ENCODE results near the gene MAGI2.
"Not testable (repeated sequence)": the region's sequence is repeated elsewhere in the genome, so short reads cannot be mapped to it uniquely, and the experiment has no call there.

MAGI2 gene

DNA sequence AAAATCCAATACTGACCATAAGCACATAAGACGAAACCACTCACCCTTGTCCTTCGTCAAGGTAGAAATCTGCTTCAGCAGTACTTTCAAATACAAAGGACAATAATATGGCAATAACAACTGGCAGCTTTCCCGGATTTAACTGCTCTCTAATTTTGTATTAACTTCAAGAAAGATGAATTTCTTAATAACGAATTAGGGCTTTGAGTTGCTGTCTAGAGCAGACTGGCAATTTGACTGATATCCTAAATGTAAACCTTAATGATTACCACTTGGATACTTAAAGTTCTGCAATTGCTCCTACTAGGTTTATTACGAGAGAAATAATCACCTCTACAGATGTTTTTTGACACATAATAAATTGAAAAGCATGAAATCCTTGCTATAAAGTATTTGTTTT, 418.7 kb downstream of the MAGI2 start:
- Histone ChIP-seq H3K27me3 (replicated peaks; ENCODE audit: control insufficient read depth, insufficient read depth, low read length, poor library complexity, severe bottlenecking) (no peaks in the 10 kb centered on the region), H3K4me1 (ENCODE audit: control insufficient read depth, insufficient read depth, low read length, poor library complexity, severe bottlenecking) (no peaks in the 10 kb centered on the region), H3K27ac (ENCODE audit: insufficient read depth, low read length, poor library complexity, severe bottlenecking) (no peak overlapping the region), H3K4me3 (ENCODE audit: insufficient read depth, low read depth, low read length, poor library complexity, severe bottlenecking) (no peak overlapping the region), H3K9me3 (ENCODE audit: control insufficient read depth, low read length) (no peaks in the 10 kb centered on the region), H3K36me3 (ENCODE audit: control insufficient read depth, insufficient read depth, low read length) (no peaks in the 10 kb centered on the region)
- no peak for DNase-seq

DNA sequence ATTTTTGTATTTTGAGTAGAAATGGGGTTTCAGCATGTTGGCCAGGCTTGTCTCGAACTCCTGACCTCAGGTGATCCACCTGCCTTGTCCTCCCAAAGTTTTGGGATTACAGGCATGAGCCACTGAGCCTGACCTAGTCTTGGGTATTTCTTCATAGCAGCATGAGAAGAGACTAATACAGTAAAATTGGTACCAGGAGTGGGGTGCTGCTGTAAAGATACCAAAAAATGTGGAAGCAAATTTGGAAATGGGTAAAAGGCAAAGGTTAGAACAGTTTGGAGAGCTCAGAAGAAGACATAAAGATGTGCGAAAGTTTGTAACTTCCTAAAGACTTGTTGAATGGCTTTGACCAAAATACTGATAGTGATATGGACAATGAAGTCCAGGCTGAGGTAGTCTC, 433.8 kb downstream of the MAGI2 start:
- not testable (repeated sequence) for H3K9me3 ChIP-seq (ENCODE audit: control insufficient read depth, low read length); H3K4me1 ChIP-seq (ENCODE audit: control insufficient read depth, insufficient read depth, low read length, poor library complexity, severe bottlenecking); H3K27ac ChIP-seq (ENCODE audit: insufficient read depth, low read length, poor library complexity, severe bottlenecking); H3K4me3 ChIP-seq (ENCODE audit: insufficient read depth, low read depth, low read length, poor library complexity, severe bottlenecking); H3K36me3 ChIP-seq (ENCODE audit: control insufficient read depth, insufficient read depth, low read length); DNase-seq; H3K27me3 ChIP-seq (replicated peaks; ENCODE audit: control insufficient read depth, insufficient read depth, low read length, poor library complexity, severe bottlenecking)

DNA sequence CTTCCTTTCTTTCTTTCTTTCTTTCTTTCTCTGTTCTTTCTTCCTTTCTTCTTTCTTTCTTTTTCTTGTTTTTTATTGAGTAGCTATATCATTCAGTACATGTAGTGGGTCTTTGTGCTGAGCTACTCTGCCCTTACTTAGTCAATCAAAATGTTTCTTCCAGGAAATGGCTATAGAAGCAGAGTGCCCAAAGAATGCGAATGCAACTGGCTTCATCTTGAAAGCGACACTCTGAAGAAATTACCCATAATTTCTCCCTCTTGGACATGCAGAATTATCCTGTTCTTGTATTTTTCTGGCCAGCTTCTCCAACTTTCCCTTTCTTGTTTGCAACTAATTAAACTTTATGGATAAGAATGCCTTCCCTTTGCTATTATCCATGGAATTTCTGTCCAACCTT, 441.5 kb downstream of the MAGI2 start:
- Histone ChIP-seq H3K36me3 (ENCODE audit: control insufficient read depth, insufficient read depth, low read length) (no peaks in the 10 kb centered on the region), H3K4me1 (ENCODE audit: control insufficient read depth, insufficient read depth, low read length, poor library complexity, severe bottlenecking) (no peaks in the 10 kb centered on the region)

DNA sequence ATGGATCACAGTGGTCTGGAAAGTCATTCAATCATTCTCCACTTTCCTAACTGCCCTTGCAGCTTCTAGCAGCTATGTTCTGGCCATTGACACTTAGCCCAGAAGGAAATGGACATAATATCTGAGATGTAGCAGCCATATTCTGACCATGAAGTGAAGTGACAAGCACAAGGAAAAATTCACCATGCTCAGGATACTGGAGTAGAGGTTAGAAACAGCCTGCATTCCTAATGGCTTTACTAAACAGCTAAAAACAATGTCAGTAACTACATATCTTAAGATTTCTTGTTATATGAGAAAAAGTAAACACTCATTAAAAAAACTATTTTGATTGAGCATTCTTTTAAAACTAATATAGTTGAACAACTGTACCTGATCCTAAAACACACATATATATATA, 443.8 kb downstream of the MAGI2 start:
- no peaks in the 10 kb centered on the region for H3K4me1 ChIP-seq (ENCODE audit: control insufficient read depth, insufficient read depth, low read length, poor library complexity, severe bottlenecking)
- H3K27me3 ChIP-seq (replicated peaks; ENCODE audit: control insufficient read depth, insufficient read depth, low read length, poor library complexity, severe bottlenecking), result no peaks in the 10 kb centered on the region
- no peaks in the 10 kb centered on the region for H3K36me3 ChIP-seq (ENCODE audit: control insufficient read depth, insufficient read depth, low read length)
- H3K9me3 ChIP-seq (ENCODE audit: control insufficient read depth, low read length), result no peaks in the 10 kb centered on the region
- DNase-seq, result no peak
- no peak overlapping the region for H3K4me3 ChIP-seq (ENCODE audit: insufficient read depth, low read depth, low read length, poor library complexity, severe bottlenecking)
- no peak overlapping the region for H3K27ac ChIP-seq (ENCODE audit: insufficient read depth, low read length, poor library complexity, severe bottlenecking)

More for the DNA sequence above, 441.5 kb downstream of the MAGI2 start:
- H3K4me3 ChIP-seq (ENCODE audit: insufficient read depth, low read depth, low read length, poor library complexity, severe bottlenecking), result no peak overlapping the region
- no peaks in the 10 kb centered on the region for H3K9me3 ChIP-seq (ENCODE audit: control insufficient read depth, low read length)
- DNase-seq, result no peak
- no peaks in the 10 kb centered on the region for H3K27me3 ChIP-seq (replicated peaks; ENCODE audit: control insufficient read depth, insufficient read depth, low read length, poor library complexity, severe bottlenecking)
- H3K27ac ChIP-seq (ENCODE audit: insufficient read depth, low read length, poor library complexity, severe bottlenecking), result no peak overlapping the region

DNA sequence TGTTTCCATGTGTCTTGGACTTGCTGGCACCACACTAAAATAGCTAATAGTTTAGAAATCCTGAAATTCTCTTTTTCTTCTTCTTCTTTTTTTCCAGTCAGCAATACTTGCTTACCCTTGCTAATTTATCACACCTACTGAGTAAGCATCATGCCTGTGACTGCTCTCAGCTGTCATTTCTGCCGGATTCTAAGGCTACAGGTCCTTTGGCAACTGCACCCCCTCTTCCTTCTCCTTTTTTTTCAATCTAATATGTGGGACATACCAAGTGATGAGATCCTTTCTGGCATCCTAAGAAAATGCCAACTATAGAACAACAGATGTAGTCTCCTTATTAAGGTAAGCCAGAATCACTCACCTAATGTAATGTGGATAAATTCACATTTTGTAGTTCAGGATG, 444.7 kb downstream of the MAGI2 start:
- DNase-seq, result no peak
- Histone ChIP-seq H3K36me3 (ENCODE audit: control insufficient read depth, insufficient read depth, low read length) (no peaks in the 10 kb centered on the region), H3K27me3 (replicated peaks; ENCODE audit: control insufficient read depth, insufficient read depth, low read length, poor library complexity, severe bottlenecking) (no peaks in the 10 kb centered on the region), H3K9me3 (ENCODE audit: control insufficient read depth, low read length) (no peaks in the 10 kb centered on the region), H3K4me1 (ENCODE audit: control insufficient read depth, insufficient read depth, low read length, poor library complexity, severe bottlenecking) (no peaks in the 10 kb centered on the region), H3K4me3 (ENCODE audit: insufficient read depth, low read depth, low read length, poor library complexity, severe bottlenecking) (no peak overlapping the region), H3K27ac (ENCODE audit: insufficient read depth, low read length, poor library complexity, severe bottlenecking) (no peak overlapping the region)

DNA sequence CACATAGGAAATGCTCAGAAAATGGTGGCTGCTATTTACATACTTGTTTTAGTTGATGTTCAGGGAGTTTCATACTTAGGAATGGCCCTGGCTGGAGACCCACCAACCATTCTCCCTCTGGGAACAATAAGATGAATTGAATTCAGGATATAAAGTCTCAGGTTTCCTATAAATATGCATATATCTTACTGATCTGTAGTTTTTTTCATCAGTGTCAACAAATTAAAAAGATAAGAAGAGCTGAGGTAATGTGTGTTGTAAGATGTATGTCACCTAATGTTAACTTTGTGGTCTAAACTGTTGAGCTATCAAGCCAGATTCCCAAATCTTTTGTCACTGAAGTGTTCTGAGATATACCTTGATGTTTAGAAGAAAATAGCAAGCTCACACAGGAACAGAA, 457.5 kb downstream of the MAGI2 start:
- H3K27ac ChIP-seq (ENCODE audit: insufficient read depth, low read length, poor library complexity, severe bottlenecking), result no peak overlapping the region
- H3K36me3 ChIP-seq (ENCODE audit: control insufficient read depth, insufficient read depth, low read length), result no peaks in the 10 kb centered on the region
- H3K4me1 ChIP-seq (ENCODE audit: control insufficient read depth, insufficient read depth, low read length, poor library complexity, severe bottlenecking), result no peaks in the 10 kb centered on the region
- no peak overlapping the region for H3K4me3 ChIP-seq (ENCODE audit: insufficient read depth, low read depth, low read length, poor library complexity, severe bottlenecking)
- DNase-seq, result no peak
- H3K27me3 ChIP-seq (replicated peaks; ENCODE audit: control insufficient read depth, insufficient read depth, low read length, poor library complexity, severe bottlenecking), result no peaks in the 10 kb centered on the region
- no peaks in the 10 kb centered on the region for H3K9me3 ChIP-seq (ENCODE audit: control insufficient read depth, low read length)

DNA sequence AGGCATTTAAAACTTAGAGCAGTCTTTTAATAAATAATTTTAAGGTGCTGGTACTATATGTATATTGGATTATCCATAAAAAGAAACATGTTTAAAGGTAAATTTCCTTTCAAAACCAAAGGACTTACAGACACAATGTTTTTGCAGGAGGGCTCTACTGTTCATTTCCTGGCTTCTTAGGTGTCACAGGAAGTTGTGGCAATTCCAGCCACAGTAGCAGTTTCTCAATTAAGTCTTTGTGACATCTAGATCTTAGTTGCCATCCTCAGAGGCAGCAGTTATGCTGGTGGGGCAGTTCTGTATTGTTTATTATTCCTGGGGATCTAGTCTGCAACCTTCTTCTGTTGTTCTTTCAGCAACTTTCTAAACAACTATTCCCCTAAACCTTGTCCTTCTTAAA, 460.1 kb downstream of the MAGI2 start:
- no peaks in the 10 kb centered on the region for H3K27me3 ChIP-seq (replicated peaks; ENCODE audit: control insufficient read depth, insufficient read depth, low read length, poor library complexity, severe bottlenecking)
- no peaks in the 10 kb centered on the region for H3K4me1 ChIP-seq (ENCODE audit: control insufficient read depth, insufficient read depth, low read length, poor library complexity, severe bottlenecking)
- no peaks in the 10 kb centered on the region for H3K9me3 ChIP-seq (ENCODE audit: control insufficient read depth, low read length)
- H3K27ac ChIP-seq (ENCODE audit: insufficient read depth, low read length, poor library complexity, severe bottlenecking), result no peak overlapping the region
- no peak for DNase-seq
- no peak overlapping the region for H3K4me3 ChIP-seq (ENCODE audit: insufficient read depth, low read depth, low read length, poor library complexity, severe bottlenecking)
- H3K36me3 ChIP-seq (ENCODE audit: control insufficient read depth, insufficient read depth, low read length), result no peaks in the 10 kb centered on the region

DNA sequence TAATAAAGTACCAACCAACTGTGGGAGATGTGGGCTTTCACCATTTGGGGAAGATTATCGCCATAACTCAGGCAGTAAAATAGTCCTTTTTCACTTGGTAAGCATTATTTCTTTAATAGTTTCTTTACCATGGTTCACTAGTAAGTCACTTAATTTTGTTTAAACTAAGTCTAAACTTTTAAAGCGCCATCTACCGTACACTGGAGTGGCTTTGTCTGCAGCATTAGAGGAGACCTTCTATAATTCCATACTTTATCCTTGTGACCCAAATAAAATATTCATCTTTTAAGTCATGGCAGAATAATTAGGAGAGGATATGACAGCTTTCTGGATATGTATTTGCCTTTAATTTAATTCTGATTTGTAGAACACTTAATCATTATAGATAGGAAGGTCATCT, 468.0 kb downstream of the MAGI2 start:
- DNase-seq, result no peak
- Histone ChIP-seq H3K36me3 (ENCODE audit: control insufficient read depth, insufficient read depth, low read length) (no peaks in the 10 kb centered on the region), H3K4me1 (ENCODE audit: control insufficient read depth, insufficient read depth, low read length, poor library complexity, severe bottlenecking) (no peaks in the 10 kb centered on the region), H3K27ac (ENCODE audit: insufficient read depth, low read length, poor library complexity, severe bottlenecking) (no peak overlapping the region), H3K27me3 (replicated peaks; ENCODE audit: control insufficient read depth, insufficient read depth, low read length, poor library complexity, severe bottlenecking) (no peaks in the 10 kb centered on the region), H3K9me3 (ENCODE audit: control insufficient read depth, low read length) (no peaks in the 10 kb centered on the region), H3K4me3 (ENCODE audit: insufficient read depth, low read depth, low read length, poor library complexity, severe bottlenecking) (no peak overlapping the region)

DNA sequence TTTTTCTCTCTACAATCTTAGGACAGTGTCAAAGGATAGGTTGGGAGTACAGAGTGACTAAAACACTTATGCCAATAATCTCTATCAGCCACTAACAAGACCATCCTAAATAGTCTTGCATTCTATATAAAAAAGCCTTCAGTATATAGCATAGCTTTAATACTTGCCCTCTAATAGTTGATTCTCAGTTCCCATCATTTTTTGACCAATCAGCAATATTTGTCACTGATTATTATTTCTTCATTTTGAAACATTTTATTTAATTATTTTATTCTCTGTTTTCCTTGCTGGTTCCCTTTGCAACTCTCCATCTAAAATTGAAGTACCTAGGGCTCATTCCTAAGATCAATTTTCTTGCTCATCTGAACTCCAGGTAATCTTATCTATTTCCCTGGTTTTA, 470.0 kb downstream of the MAGI2 start:
- Histone ChIP-seq H3K36me3 (ENCODE audit: control insufficient read depth, insufficient read depth, low read length) (no peaks in the 10 kb centered on the region), H3K4me1 (ENCODE audit: control insufficient read depth, insufficient read depth, low read length, poor library complexity, severe bottlenecking) (no peaks in the 10 kb centered on the region), H3K27ac (ENCODE audit: insufficient read depth, low read length, poor library complexity, severe bottlenecking) (no peak overlapping the region), H3K4me3 (ENCODE audit: insufficient read depth, low read depth, low read length, poor library complexity, severe bottlenecking) (no peak overlapping the region), H3K9me3 (ENCODE audit: control insufficient read depth, low read length) (no peaks in the 10 kb centered on the region), H3K27me3 (replicated peaks; ENCODE audit: control insufficient read depth, insufficient read depth, low read length, poor library complexity, severe bottlenecking) (no peaks in the 10 kb centered on the region)
- DNase-seq, result no peak

DNA sequence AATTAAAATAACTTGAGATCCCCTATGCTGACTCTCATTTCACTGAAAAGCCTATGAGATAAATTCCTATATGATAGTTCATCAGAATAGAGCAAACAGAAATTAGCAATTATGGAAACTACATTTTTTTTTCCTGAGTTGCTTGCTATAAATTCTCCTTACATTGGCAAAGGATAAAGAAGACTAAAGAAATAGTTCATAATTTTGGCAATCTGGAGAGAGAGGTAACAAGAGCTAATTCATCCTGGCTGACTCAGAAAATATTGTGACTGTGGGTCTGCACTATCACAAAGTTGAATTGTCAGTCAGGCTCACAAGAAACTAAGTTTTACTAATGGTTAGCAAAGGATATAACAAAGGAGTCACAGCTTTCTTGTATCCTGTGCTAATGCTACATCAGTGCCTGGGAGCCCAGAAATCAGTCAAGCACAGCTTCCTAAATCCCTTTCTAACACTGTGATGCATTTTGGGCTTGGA, 483.0 kb downstream of the MAGI2 start:
- Histone ChIP-seq H3K4me3 (ENCODE audit: insufficient read depth, low read depth, low read length, poor library complexity, severe bottlenecking) (no peak overlapping the region), H3K36me3 (ENCODE audit: control insufficient read depth, insufficient read depth, low read length) (no peaks in the 10 kb centered on the region), H3K27ac (ENCODE audit: insufficient read depth, low read length, poor library complexity, severe bottlenecking) (no peak overlapping the region), H3K4me1 (ENCODE audit: control insufficient read depth, insufficient read depth, low read length, poor library complexity, severe bottlenecking) (no peaks in the 10 kb centered on the region), H3K27me3 (replicated peaks; ENCODE audit: control insufficient read depth, insufficient read depth, low read length, poor library complexity, severe bottlenecking) (no peaks in the 10 kb centered on the region), H3K9me3 (ENCODE audit: control insufficient read depth, low read length) (no peaks in the 10 kb centered on the region)
- DNase-seq, result no peak

DNA sequence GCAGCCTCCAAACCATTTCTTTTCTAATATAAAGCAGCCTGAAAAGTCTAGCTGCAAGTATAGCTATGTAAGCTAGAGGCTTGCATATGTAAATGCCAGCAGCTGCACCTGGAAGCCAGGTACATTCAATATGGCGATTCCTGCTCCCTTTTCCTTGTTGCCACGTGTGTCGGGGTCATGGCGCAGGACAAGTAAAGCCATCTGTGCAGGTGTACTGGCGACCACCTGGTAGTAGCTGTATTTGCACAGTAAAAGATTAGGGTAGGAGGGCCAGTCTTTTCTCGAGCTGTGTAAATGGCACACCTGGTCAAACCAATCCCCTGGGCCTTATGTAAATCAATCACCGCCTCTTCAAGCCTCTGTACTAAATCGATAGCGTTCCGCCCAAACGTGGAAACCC, 484.5 kb downstream of the MAGI2 start:
- H3K9me3 ChIP-seq (ENCODE audit: control insufficient read depth, low read length), result no peaks in the 10 kb centered on the region
- DNase-seq, result no peak
- no peak overlapping the region for H3K27ac ChIP-seq (ENCODE audit: insufficient read depth, low read length, poor library complexity, severe bottlenecking)
- H3K27me3 ChIP-seq (replicated peaks; ENCODE audit: control insufficient read depth, insufficient read depth, low read length, poor library complexity, severe bottlenecking), result no peaks in the 10 kb centered on the region
- H3K4me3 ChIP-seq (ENCODE audit: insufficient read depth, low read depth, low read length, poor library complexity, severe bottlenecking), result no peak overlapping the region
- H3K36me3 ChIP-seq (ENCODE audit: control insufficient read depth, insufficient read depth, low read length), result no peaks in the 10 kb centered on the region
- H3K4me1 ChIP-seq (ENCODE audit: control insufficient read depth, insufficient read depth, low read length, poor library complexity, severe bottlenecking), result no peaks in the 10 kb centered on the region
